ENCODE data around the gene DDX51.

DDX51 gene, protein sequence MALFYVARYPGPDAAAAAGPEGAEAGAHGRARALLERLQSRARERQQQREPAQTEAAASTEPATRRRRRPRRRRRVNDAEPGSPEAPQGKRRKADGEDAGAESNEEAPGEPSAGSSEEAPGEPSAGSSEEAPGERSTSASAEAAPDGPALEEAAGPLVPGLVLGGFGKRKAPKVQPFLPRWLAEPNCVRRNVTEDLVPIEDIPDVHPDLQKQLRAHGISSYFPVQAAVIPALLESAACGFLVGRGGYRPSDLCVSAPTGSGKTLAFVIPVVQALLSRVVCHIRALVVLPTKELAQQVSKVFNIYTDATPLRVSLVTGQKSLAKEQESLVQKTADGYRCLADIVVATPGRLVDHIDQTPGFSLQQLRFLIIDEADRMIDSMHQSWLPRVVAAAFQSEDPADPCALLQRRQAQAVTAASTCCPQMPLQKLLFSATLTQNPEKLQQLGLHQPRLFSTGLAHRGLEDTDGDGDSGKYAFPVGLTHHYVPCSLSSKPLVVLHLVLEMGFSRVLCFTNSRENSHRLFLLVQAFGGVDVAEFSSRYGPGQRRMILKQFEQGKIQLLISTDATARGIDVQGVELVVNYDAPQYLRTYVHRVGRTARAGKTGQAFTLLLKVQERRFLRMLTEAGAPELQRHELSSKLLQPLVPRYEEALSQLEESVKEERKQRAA

DNA sequence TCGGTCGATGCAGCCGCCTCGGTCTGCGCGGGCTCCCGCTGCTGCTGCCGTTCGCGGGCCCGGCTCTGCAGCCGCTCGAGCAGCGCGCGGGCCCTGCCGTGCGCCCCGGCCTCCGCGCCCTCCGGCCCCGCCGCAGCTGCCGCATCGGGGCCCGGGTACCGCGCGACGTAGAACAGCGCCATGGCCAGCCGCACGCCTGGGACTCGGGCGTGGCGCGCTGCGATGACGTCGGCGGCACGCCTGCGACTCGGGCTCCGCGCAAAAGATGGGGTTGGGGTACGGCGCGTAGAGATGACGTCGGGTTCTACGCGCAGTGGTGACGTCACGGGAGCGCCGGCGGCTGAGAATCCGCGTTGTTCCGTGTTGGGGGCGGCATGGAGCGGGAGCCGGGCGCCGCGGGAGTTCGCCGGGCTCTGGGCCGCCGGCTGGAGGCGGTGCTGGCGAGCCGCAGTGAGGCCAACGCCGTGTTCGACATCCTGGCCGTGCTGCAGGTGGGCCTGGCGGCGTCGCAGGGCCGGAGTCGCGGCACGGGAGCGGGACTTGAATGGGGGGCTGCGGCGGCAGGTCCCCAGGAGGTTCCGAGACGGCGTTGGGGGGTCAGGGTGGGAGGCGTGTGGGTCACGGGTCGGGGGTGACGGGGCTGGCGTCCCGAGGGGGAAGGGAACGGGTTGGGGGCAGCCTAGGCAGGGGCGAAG is at the start of gene DDX51, which contains the start of gene NOC4L:
DDX51 (minus strand) TSS at position 205 of the 695 bp plus-strand sequence; CDS start at position 182, 23 bp downstream.
NOC4L (plus strand) TSS at position 343 of the 695 bp plus-strand sequence; CDS start at position 375, 32 bp downstream.
- peak; percentile 94 for DNase-seq (ENCODE audit: low read depth)

DNA sequence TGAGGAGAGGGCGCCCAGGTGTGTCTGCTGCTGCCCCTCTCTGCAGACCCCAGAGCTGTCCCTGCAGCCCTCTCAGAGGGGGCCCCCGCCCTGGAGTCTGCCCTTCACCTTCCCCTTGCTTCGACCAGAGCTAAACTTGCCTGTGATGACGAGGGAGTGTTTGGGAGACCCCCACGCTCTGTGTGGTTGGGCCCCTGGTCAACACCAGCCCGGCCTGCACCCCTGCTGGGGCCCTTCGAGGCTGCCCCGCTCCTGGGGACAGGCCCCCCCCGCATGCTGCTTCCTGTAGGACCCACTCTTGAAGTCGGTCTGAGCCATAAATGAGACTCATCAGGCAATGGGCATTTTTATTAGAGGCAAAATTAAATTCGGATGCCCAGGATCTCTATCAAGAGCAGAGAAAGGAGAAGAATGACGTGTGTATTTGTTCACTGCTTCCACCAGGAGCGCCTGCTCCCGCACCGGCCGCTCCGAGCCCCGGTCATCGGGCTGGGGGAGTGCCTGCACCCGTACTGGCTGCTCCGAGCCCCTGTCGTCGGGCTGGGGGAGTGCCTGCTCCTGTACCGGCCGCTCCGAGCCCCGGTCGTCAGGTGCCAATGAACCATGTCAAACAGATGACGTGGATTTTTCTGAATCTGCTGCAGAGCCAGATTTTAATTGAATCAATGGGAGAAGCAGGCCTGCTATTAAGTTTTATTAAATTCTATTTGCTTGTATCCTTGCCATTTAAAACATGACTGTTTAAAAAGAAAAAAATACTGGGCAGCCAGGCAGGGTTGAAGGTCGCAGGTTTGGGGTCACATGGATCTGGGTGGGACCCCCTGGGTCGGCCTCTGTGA is 47.8 kb upstream of the DDX51 start:
- DNase-seq (ENCODE audit: low read depth), result no peak

DNA sequence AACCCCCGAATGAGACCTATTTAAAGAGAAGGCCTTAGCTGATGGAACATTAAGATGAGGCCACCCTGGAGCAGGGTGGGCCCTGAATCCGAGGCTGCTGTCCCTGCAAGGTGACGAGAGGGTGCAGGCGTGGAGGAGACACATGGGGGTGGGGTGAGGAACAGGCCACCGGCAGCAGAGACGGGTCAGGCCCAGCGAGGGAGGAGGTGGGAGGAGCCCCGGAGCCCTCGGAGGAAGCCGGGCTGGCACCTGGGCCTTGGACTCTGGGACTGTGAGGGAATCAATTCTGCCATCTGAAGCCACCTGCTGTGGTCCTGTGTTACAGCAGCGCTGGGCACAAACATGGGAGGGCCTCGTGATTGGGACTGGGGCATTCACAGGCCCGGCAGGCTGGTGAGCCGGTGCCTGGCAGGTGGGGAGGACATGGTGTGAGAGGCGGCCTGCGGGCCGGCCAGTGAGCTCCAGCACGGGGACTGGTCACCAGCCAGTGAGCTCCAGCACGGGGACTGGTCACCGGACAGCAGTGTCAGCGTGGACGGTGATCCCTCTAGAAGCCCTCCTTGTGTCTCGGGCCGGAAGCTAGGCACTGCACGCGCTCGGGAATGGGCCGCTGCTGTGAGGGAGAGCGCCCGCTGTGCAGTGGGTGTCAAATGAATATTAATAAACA is 46.8 kb upstream of the DDX51 start:
- no peak for DNase-seq (ENCODE audit: low read depth)

DNA sequence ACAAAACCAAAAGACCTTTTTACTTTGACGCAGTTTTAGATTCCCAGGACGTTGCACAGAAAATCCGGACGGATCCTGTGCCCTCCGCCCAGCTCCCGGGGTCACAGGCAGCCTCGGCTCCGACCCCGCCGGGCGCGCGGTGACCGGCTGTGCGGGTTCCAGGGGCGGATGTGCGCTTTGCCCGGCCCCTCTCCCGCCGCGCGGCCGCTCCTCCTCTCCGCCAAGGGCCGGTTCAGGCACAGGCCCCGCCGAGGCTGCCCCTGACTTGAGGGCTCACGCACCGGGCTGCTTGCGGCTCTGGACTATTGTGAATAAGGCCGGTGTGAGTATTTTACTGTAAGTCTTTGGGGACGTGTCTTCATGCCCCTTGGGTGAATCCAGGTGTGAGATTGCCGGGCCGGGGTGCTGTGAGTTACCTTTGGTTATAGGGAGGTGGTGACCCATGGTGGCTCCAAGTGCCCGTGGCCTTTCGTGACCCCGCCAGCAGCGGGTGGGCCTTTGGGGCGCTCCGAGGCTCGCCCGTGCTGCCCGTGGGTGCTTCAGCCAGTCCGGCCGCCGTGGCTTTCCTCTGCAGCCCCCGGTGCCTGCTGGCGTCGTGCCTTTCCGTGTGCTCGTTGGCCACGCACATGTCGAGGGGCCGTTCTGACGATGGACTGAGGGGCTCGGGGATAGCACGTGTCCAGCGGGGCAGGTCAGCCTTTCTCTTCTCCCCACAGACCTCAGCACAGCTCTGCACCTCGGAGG is 46.1 kb upstream of the DDX51 start:
- DNase-seq (ENCODE audit: low read depth), result no peak

DNA sequence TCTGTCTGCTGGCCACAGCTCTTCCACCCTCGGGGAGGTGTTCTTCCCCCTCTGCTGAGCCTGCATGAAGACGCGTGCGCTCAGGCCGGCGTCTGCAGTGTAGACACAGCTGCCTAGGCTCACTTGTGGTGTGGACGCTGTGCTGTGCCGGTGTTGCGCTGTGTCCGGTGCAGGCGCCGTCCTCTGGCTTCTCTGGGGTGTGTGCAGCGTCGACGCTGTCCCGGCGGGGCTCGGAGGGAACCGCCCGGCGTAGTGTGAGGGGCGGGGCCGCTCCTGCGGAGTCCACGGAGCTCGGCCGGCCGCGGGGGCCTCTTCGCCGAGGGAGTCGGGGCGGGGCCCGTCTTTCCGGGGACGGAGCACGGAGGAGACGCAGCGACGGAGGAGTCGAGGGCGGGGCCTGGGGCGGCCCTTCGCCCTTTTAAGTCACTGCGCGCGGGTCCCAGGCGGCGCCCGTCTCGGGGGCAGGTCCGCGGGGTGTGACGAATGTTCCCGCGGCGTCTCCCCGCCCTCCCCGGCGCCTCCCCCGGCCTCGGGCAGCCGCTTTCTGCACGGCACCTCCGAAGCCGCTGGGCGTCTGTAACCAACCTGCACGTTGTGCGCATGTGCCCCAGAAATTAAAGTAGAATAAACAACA is 45.4 kb upstream of the DDX51 start:
- peak; percentile 90 for DNase-seq (ENCODE audit: low read depth)

DNA sequence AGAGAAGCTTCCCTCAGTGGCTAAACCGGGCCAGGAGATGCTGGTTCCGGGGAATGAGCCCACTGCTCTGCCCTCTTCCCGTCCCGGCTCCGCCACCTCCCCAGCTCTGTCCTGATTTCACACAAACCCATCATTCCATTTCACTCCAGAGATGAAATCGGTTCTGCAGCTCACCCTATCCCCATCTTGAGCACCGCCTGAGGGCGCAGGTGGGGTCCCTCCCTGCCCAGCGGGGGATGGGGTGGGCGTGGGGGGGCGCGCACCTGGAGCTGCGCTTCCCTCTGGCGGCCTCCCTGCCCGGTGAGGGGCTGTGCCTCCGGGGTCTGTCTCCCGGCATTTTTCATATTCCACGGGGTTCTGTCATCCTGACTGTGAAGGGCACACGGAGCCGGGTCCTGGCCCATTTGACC is 44.8 kb upstream of the DDX51 start:
- no peak for DNase-seq (ENCODE audit: low read depth)

DNA sequence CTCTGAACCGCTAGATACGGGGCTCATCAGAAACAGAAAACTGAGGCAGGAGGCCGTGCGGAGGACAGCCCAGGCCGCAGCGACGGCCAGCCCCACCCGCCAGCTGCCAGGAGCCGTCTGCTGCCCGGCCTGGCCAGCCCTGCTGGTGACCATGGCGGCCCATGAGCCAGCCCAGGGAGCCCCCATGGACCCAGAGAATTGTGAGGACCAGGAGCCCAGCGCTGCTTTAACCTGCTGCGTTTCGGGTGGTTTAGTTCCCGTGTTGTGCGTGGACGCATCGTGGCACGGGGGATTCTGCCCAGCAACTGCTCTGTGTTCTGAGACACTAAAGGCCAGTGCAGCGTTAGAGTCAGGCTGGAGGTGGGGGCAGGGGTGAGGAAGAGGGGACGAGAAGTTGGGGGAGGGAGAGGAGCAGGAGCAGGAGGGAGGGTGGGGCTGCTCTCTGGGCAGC is 44.4 kb upstream of the DDX51 start:
- no peak for DNase-seq (ENCODE audit: low read depth)

DNA sequence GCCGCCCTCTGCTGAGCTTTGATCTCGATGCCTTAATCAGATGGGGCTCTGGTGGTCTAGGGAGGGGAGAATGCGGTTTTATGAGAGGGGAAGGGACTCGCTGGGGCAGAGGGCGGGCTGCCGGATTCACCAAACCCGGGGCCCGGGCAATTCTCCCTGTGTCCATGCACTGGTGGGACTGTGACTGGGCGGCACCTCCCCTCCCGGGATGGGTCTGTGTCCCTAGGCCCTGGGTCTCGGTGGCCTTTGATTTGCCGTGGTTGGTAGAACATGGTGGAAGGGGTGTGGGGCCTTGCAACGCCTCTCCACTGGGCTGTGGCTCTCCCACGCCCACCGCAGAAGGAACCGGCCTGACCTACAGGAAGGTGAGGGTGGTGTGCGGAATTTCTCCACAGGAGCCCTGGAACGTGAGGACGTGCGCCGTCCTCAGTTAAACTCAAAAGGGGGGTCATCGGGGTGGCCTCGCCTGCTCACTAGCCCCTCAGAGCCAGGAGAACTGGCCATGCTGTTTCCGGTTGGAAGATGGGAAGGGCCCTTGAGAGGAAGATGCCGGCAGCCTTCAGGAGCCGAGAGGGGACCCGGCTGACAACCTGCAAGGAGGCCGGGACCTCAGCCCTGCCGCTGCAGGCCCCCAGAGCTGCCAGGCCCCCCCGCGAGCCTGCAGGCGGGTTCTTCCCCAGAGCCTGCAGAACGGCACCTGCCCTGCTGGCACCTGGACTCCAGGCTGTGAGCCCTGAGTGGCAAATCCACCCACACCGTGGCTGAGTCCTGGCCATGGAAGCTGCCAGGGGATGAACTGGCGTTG is 43.7 kb upstream of the DDX51 start:
- no peak for DNase-seq (ENCODE audit: low read depth)

DNA sequence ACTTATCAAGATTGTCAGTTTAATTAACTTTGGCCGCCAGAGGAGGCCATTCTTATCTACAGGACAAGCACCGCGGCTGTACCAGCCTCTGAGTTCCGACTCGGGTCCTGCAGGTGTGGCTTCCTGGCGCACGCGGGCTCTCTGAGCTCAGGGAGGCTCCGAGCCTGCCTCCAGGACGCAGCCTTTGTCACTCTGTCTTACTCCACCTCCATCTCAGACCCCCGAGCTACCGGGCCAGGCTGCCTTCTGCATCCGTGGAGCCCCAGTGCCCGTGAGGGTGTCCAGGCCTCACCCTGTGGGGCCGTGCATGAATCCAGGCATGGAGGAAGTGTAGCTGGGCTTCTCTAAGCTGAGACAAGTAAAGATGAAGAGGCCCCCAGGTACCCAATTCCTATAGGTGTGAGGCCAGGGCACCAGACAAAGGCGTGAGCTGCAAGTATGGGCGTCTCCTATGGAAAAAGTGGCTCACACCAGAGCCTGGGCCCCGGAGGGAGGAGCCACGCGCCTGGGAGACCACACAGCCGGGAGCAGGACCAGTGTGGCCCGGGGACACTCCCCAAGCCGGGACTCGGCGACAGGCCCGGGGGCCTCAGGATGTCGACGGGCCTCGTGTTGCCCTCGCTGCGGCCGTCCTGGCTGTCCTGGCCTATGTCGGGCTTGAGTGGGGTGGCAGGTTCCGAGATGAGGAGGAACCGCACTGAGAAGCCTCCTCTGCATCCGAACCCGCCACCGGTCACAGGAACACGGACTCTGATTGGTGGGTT is 42.9 kb upstream of the DDX51 start:
- no peak for DNase-seq (ENCODE audit: low read depth)

DNA sequence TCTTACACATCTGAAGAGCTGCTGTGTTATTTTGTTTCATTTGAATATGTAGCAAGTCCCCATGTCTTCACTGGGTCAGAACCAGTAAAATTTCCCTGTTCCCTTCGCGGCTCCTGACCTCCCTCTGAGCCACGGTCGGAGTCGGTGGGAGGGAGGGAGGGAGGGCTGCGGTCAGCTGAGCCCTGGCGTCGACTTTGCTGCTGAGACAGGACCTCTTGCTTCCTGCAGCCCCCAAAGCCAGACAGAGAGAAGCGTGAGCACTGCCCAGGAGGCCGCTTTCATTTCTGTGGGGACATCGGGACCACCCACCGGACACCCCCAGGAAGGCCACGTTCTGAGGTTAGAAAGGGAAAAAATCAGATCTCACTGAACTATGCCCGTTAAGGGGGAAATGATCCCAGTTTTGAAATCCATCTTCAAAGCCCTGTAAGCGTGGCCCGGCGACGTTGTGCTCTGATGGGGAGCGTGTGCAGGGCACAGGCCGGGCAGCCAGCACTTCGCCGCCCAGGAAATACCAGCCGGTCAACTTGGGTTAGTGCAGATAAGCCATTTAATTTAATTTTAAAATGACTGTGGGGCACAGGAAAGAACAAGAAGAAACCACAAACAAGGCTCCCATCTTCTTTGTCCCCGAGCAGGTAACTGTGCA is 42.2 kb upstream of the DDX51 start:
- DNase-seq (ENCODE audit: low read depth), result no peak

DNA sequence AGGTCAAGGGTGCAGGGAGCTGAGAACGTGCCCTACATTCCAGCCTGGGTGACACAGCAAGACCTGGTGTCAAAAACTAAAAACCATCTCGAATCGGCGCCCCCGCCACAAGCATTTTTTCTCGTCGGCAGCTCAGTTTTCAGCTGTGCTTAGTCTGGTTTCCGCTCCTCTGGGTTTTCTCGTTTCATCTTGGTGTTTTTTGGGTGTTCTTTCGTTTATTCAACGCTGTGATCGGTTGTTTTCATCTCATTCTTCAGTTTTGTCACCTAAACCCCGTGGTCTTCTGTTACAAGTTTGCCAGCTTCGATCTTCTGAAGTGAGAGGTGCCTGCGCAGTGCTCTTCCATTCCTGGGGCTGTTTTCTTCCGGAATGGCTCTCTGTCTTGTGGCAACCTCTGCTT is 41.6 kb upstream of the DDX51 start:
- DNase-seq (ENCODE audit: low read depth), result no peak

DNA sequence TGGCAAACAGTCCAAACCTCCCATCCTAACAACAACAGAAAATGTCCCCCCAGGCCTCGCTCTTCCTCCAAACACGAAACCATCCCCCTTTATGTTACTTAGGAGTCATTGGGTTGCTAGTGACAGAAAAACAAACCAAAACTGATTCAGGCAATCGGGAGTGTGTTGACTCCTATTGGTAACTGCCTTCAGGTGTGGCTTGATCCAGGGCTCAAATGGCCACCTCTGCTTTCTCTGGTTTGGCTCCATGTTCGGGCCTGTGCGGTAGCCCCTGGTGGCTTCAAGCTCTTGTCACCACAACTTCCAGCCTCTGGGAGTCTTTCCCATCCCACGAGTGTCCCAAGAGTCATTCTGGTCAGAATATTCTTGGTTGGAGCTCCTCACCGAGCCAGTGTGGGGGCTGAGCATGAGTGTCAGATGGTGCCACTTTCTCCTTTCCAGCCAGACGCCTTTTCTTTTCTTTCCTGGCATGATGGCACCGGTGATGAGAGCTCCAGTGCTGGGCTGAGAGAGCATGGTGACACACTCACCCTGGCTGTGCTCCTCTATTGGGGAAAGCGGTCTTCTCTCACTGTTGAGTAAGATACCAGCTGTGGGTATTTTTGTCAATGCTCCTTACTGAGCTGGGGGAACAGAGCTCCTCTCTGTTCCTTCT is 38.7 kb upstream of the DDX51 start:
- DNase-seq (ENCODE audit: low read depth), result no peak

DNA sequence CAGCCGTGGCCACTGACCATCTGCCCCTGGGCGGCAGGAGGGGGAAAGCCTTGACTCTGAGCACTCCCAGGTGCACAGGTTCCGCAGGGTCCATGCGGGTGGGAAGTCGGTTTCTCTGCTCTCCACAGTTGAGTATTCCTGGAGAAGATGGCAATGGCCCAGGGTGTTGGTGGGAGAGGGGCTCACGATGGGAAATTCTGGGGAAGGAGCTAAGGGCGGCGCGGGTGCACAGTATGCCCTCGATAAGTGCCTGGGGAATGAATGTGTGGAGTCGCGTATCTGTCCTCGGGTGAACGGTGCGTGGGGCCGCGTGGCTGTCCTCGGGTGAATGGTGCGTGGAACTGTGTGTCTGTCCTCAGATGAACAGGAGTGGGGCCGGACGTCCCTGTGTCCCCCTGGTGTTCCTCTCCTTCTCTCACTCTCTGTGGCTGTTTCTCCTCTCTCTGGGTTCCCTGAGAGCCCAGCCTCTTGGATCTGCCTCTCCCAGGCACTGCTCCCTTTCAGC is 38.1 kb upstream of the DDX51 start:
- DNase-seq (ENCODE audit: low read depth), result no peak

DNA sequence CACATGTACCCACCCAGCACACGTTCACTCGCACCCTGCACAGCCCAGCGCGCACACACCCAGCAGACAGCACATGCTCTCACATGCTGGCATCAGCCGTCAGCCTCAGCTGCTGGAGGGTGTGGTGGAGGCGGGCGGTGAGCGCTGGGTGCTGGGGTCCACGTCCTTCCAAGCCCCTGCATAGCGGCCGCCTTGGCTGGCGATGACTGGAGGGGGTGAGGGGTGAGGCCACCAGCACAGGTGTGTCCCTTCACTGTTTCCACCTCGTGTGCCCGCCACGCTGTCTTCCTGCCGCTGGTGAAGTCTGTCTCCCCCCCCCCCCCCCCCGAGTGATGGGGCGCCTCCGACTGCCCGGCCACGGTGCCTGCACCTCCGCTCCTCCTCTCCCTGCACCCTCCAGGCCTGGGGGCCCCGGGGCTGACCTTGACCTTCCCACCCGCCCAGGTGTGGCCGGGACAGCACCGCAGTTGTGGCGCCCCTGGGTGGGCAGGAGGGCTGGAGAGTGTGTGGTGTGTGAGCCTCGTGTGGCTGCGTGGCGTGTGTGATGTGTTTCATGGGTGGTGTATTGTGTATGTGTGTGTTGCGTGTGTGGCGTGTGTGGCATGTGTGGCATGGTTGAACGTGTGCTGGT is 37.6 kb upstream of the DDX51 start:
- DNase-seq (ENCODE audit: low read depth), result no peak

DNA sequence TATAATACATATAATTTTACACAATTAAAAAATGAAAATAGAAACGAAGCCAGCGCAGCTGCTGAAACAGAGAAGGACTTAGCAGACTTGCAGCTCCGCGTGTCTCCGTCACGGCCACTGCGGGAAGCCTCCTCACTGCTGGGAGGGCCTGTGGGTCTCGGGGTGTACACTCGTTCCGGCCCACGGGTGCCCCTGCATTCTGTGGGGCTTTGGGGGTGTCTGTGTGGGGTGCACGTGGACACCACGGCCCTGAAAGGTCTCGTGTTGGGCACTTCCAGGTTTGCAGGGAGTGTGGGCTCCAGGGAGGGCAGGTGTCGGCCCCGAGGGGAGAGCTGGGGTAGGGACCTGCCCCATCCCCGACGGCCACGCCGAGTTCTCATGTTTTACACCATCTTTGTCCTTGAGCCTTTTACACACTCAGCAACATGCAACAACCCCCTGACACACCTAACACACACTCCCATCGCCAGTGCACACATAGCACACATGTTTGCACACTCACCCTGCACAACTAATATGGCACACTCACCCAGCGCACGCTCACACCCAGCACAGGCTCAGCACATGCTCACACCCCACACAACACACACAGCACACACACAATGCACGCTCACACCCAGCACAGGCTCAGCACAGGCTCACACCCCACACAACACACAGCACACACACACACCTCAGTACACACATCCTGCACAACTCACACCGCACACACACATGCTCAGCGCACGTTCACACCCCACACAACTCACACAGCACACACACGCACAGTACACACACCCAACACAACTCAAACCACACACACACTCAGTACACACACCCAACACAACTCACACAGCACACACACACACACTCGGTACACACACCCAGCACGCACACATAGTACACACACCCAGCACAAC is 36.8 kb upstream of the DDX51 start:
- DNase-seq (ENCODE audit: low read depth), result no peak

All from fibroblast of gingiva (primary cell).